Testis (tissue), 2 donors: ENCODE data around the gene PLXDC2.

Experiments used
- CTCF ChIP-seq, 3 experiments: fragments of 450-650 bp in 2 of 3; fragments of 200-600 bp in 1 of 3; sonication (generic) in 1 of 3; IDR thresholded peaks; one replicate each; pipeline ENCODE4 v1.5.1; 2016 to 2019; ENCODE audit warnings: antibody characterized with exemption in 3 of 3, mild to moderate bottlenecking in 2 of 3, moderate library complexity in 1 of 3
- POLR2A ChIP-seq: fragments of 450-650 bp; IDR thresholded peaks from one replicate; pipeline ENCODE4 v1.6.1; 2017; ENCODE audit warnings: antibody characterized with exemption, mild to moderate bottlenecking, moderate library complexity

DNA sequence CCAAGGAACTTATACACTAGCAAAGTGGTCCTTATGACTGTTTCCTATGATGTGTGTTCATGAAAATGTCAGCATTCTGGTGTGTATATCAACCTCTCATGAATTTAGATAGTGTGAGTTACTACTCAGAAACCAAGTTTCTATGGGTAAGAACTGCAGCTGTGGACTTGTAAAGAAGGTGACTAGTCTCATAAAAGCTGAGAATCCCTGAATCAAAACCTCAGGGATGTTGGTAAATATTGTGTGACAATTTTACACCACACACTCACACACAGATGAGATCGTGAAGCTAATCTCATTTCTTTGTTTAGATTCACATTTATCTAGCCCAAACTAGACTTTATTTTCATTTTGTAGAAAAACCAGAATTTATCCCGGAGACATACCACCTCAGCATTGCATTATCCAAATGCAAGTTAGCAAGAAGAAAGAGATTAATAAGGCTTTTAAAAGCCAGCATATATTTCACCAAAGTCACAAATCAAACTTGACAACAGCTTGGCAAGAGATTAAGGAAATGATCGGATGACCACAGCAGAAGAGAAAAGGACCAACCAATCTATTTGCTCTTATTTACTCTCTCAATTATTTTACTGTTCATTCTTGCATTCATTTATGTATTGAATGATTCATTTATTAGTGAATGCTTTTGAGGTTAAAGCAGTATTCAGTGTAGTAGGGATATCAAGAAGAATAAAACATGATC lies 92.9 kb downstream of the PLXDC2 start:
- TF ChIP-seq POLR2A (no peak), CTCF (IDR thresholded peaks at IDR 0.05) (no peak)
